Activated CD4-positive, alpha-beta memory T cell treated with anti-CD3 and anti-CD28 coated beads for 36 hours (primary cell): ENCODE data around the gene POU2AF3. TPM values are rescaled to one million over a fixed set of nuclear protein-coding genes. Genes with fewer than 3 reads are reported as not detected.
"Not testable (repeated sequence)": the region's sequence is repeated elsewhere in the genome, so short reads cannot be mapped to it uniquely, and the experiment has no call there.

Experiments
- CTCF ChIA-PET: fragments of 350-600 bp; sonication (Branson Sonifier 250); formaldehyde crosslinking; loops from one replicate; lab custom pipeline; 2021; ENCODE audit warnings: antibody characterized with exemption, inconsistent platforms; lab: Charles Lee
- POLR2A ChIA-PET: fragments of 350-600 bp; sonication (Branson Sonifier 250); formaldehyde crosslinking; loops from one replicate; lab custom pipeline; 2021; ENCODE audit warnings: antibody characterized with exemption; lab: Charles Lee
- DNase-seq: peaks from one replicate; pipeline ENCODE4 v3.0.0-alpha.2; 2020
- H3K27ac Mint-ChIP-seq: one replicate; pipeline ENCODE4 v1.8.0; 2021; ENCODE audit warnings: mixed read lengths
- H3K27me3 Mint-ChIP-seq: one replicate; pipeline ENCODE4 v1.8.0; 2021; ENCODE audit warnings: mixed read lengths
- H3K36me3 Mint-ChIP-seq: one replicate; pipeline ENCODE4 v1.8.0; 2021; ENCODE audit warnings: mixed read lengths
- H3K4me1 Mint-ChIP-seq: one replicate; pipeline ENCODE4 v1.8.0; 2021; ENCODE audit warnings: low read depth, mixed read lengths
- H3K4me3 Mint-ChIP-seq: one replicate; pipeline ENCODE4 v1.8.0; 2021; ENCODE audit warnings: mild to moderate bottlenecking, mixed read lengths
- H3K9me3 Mint-ChIP-seq: one replicate; pipeline ENCODE4 v1.8.0; 2021; ENCODE audit warnings: mixed read lengths
- intact Hi-C: fragments of 100-400 bp; cut with micrococcal nuclease; formaldehyde crosslinking; loops from one replicate; pipeline ENCODE4 v1.15.1; 2023
- total RNA-seq, 2 experiments: library from RNA; stranded (reverse); gene quantifications; one replicate each; pipeline ENCODE4 v1.2.3, GENCODE V29; 2021

Gene POU2AF3
- total RNA-seq, 2 experiments from 2014 or later: not detected

DNA sequence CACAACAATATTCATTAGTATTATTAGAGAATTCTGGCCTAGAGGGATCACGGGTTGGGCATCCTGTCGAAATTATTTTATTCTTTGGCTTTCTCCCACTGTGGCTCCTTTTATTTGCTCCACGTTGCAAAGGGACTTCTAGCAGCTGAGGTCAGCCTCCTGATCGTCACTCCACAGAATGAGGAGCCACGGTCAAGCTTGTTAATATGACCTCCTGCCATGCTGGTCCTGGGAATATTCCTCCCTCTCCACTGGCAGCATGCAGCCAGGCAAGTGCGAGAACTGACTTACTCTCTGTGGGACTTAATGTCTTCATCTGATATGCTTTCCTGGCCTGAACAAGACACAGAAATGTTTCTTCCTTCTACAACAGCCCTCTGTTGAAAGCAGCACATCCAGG, 20.9 kb downstream of the POU2AF3 start:
- no peaks in the 10 kb centered on the region for H3K9me3 Mint-ChIP-seq
- DNase-seq: no peak

DNA sequence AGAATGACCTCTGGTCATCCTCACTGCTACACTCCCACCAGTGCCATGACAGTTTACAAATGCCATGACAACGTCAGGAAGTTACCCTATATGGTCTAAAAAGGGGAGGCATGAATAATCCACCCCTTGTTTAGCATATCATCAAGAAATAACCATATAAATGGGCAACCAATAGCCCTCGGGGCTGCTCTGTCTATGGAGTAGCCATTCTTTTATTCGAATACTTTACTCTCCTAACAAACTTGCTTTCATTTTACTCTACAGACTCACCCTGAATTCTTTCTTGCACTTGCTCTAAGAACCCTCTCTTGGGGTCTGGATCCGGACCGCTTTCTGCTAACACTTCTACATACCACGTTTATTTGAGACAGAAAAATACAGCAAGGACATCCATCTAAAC, 21.9 kb downstream of the POU2AF3 start:
- H3K4me1 Mint-ChIP-seq, H3K27ac Mint-ChIP-seq, H3K9me3 Mint-ChIP-seq, H3K36me3 Mint-ChIP-seq, CTCF ChIA-PET, POLR2A ChIA-PET, DNase-seq, intact Hi-C loops, H3K4me3 Mint-ChIP-seq: not testable (repeated sequence)
- peaks cover 11% of the 10 kb centered on the region for H3K27me3 Mint-ChIP-seq

More for the DNA sequence above, 20.9 kb downstream of the POU2AF3 start:
- intact Hi-C loops: no loop called here
- ChIA-PET CTCF (interaction anchor here (0.9 kb wide), 1 partner anchor 37 kb away, joined by 3 read pairs; no protein-coding TSS in a partner anchor), POLR2A (no interaction called here)
- Mint-ChIP-seq H3K4me3 (no peak overlapping the region), H3K36me3 (no peaks in the 10 kb centered on the region), H3K27ac (no peak overlapping the region), H3K27me3 (peaks cover 14% of the 10 kb centered on the region), H3K4me1 (no peaks in the 10 kb centered on the region)

DNA sequence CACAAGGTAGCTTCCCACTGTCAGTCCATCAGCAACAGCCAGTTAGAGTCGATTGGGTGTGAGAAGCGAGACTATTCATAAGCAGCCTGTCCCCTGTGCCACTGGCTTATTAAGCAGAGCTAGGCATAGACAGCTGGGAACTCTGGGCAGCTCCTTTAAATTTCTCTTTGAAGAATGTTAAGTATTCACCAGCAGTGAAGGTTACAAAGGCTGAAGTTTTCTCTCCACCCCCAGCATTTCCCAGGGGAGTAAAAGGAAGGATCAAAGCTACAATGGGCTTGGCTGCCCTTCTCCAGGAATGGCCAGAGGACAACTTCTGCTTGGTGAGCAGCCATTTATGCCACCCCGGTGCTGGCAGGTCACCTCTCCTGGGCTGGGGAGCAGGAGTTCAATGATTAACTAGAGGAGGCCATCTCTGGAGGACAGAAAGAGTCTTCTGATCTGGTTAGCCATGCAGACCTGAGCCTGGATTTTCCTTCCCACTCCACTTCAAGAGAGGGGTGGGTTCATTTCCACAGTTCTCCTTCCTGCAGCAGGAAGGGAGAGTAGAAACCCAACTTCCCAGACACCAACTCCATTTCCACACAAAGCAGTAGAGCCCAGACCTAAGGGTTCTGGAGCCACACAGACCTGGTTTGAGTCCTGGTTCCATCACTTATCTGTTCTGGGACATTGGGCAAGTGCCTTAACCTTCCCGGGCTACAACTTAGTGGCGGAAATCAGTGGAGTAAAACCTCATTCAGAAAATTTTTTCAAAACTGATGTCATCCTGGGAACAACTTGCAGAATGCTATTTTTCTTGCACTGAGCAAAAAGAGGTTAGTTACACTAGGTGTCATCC, 22.6 kb downstream of the POU2AF3 start:
- Mint-ChIP-seq H3K27ac (no peak overlapping the region), H3K9me3 (no peaks in the 10 kb centered on the region), H3K4me1 (no peaks in the 10 kb centered on the region), H3K27me3 (peaks cover 7% of the 10 kb centered on the region), H3K4me3 (no peak overlapping the region), H3K36me3 (no peaks in the 10 kb centered on the region)
- intact Hi-C loops: no loop called here
- no peak for DNase-seq
- CTCF ChIA-PET: no interaction called here
- POLR2A ChIA-PET: no interaction called here

DNA sequence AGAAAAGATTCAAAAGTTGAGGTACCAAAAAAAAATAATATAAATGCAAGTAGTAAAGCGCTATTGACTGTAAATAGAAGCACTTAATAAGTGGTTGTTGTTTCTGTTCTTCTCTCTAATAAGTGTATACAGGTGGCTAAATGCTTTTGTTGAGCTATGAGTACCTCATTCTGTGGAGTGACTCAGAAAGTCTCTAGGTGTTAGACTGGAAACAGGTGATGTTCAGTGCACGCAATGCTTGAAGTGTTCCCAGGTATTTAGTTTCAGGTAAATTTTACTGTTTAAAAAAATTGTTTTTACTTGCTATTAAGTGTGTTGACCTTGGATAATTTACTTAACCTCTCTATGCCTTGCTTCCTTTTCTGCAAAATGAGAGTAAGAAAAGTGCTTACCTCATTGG, 24.2 kb downstream of the POU2AF3 start:
- Mint-ChIP-seq H3K27ac (no peak overlapping the region), H3K4me1 (no peaks in the 10 kb centered on the region), H3K36me3 (no peaks in the 10 kb centered on the region), H3K9me3 (no peaks in the 10 kb centered on the region), H3K27me3 (peaks cover 7% of the 10 kb centered on the region), H3K4me3 (no peak overlapping the region)
- ChIA-PET POLR2A (no interaction called here), CTCF (interaction anchor here (1.8 kb wide), 1 partner anchor 124 kb away, joined by 5 read pairs; no protein-coding TSS in a partner anchor)
- intact Hi-C loops: no loop called here
- DNase-seq: no peak

DNA sequence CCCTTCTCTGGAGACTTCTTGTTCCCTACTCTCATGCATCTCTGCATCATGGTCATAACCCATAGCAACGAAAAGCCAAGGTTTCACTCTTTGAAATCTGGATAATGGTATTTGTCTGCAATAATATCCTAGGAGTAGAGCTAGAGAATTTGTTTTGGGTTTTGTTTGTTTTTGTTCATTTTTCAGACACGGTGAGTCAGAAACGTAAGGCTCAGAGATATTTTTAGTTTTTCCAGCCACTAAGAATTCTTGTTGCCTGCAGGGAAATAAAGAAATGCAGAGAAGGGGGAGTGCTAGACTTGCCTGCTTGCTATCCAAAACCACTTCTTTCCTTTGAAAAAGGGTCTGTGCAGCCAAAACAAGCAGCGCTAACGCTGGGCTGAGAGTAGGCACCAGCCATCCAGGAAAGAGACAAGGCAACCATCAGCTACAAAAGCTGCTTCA, 26.0 kb downstream of the POU2AF3 start:
- Mint-ChIP-seq H3K27me3 (peaks cover 7% of the 10 kb centered on the region), H3K36me3 (no peaks in the 10 kb centered on the region), H3K4me1 (no peaks in the 10 kb centered on the region), H3K27ac (no peak overlapping the region), H3K9me3 (no peaks in the 10 kb centered on the region), H3K4me3 (no peak overlapping the region)
- no peak for DNase-seq
- POLR2A ChIA-PET: no interaction called here
- CTCF ChIA-PET: interaction anchor here (1.8 kb wide), 1 partner anchor 122 kb away, joined by 5 read pairs; no protein-coding TSS in a partner anchor
- intact Hi-C loops: no loop called here

DNA sequence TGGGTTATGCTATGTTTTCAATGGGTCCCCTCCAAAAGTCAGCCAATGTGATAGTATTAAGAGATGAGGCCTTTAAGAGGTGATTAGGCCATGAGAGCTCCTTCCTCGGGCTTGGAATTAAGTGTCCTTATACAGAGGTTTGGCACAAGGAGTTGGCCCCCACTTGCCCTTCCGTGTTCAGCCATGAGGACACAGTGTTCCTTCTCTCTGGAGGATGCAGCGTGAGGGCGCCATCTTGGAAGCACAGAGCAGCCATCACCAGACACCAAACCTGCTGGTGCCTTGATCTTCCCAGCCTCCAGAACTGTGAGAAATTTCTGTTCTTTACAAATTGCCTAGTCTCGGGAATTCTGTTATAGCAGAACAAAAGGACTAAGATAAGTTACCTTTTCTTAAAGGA, 26.9 kb downstream of the POU2AF3 start:
- Mint-ChIP-seq H3K27me3 (peaks cover 7% of the 10 kb centered on the region), H3K27ac (no peak overlapping the region), H3K4me1 (no peaks in the 10 kb centered on the region), H3K4me3 (no peak overlapping the region), H3K9me3 (no peaks in the 10 kb centered on the region), H3K36me3 (no peaks in the 10 kb centered on the region)
- intact Hi-C loops: no loop called here
- ChIA-PET CTCF (no interaction called here), POLR2A (no interaction called here)
- DNase-seq: no peak

DNA sequence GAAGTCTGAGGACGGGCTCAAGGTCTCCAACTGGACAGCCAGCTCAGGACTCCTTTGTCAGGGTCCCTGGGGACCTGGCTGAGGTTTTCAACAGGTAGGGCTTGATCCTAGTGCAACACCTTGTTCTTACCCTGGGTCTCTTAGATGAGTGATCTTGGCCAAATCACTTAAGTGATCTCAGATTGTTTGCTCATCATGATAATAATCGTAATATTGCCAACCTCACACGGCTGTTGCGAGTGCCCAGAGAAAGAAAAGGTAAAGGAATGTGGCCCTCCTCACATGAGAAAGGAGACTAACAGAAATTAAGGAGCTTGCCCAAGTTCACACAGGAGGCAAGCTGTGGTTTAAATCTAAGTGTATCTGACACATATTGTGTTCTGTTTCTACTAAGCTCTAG, 28.5 kb downstream of the POU2AF3 start:
- Mint-ChIP-seq H3K27me3 (peaks cover 3% of the 10 kb centered on the region), H3K4me3 (no peak overlapping the region), H3K9me3 (no peaks in the 10 kb centered on the region), H3K27ac (no peak overlapping the region), H3K4me1 (no peaks in the 10 kb centered on the region), H3K36me3 (no peaks in the 10 kb centered on the region)
- intact Hi-C loops: no loop called here
- CTCF ChIA-PET: no interaction called here
- no peak for DNase-seq
- POLR2A ChIA-PET: no interaction called here

DNA sequence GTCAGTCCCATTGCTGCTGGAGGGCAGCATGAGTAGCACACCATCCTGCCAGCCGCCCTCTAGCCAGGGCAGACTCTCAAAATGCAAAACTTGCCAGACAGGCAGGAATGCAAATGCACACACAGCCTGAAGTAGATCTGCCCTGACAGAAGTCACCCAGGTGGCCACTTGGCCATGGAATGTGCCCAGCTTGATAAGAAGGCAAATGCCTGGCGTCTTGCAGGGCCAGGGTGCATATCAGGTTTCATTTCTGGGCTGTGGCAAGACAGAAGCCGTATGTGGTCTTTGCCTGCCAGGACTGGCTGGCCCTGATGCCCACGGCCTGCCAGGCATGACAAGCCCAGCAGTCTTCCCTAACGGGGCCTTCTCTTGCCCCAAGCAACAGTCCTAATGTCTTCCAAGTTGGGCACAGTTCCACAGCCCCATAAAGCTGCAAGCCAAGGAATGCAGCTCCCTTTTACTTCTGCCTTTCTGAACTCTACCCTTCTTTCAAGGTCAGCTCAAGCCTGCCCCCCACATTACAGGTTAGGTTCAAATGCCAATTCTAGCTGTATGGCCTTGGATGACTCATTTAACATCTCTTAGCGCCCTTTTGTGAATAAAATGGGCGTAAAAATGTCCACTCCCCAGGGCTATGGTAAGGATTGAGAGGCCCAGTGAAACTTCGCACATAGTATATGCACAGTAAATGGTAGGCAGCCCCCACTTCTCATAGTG, 29.7 kb downstream of the POU2AF3 start:
- CTCF ChIA-PET: no interaction called here
- intact Hi-C loops: no loop called here
- no peak for DNase-seq
- no peak overlapping the region for H3K4me3 Mint-ChIP-seq
- H3K27ac Mint-ChIP-seq: no peak overlapping the region
- POLR2A ChIA-PET: no interaction called here
- H3K4me1 Mint-ChIP-seq: no peaks in the 10 kb centered on the region
- H3K27me3 Mint-ChIP-seq: peaks cover 1% of the 10 kb centered on the region
- H3K36me3 Mint-ChIP-seq: no peaks in the 10 kb centered on the region
- H3K9me3 Mint-ChIP-seq: no peaks in the 10 kb centered on the region

DNA sequence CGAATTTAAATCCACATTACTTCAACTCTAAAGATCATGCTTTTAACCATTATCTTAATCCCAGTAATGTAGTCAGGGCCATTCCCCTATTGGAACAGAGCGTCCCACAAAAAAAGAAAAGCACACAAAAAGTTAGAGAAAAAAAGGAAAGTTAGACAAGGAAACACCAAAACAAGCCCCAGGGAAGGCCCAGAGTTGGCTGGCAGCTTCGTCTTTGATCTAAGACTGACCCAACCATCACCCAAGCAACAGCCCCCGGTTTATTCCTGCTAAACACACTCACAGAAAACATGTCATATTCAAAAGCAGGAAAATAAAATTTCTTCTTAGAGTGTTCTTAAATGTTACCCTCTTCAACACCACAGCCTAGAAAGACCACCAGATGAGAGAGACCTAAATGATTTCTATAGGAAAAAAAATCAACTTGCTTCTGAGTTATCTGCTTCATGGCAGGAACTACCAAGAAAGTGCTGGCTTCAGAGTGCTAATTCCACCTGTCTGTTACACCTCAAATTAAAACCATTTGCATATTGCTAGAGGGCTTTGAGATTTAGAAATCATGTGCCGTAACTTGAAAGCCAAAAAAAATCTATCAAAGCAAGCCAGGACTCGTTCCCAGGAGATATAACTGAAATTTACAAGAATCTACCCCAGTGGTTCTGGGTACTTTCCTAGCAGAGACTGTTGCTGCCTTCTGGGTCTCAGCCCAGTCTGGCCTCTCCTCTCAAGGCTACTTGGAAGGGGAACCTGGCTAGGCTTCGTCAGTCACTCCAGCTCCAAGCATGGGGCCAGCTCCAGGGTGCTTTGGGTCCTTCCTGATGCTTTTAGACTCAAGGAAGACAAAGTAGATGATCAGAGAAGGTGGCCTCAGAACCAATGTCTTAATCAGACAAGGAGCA, 31.2 kb downstream of the POU2AF3 start:
- POLR2A ChIA-PET: no interaction called here
- CTCF ChIA-PET: no interaction called here
- Mint-ChIP-seq H3K36me3 (no peaks in the 10 kb centered on the region), H3K4me3 (no peak overlapping the region), H3K9me3 (no peaks in the 10 kb centered on the region), H3K4me1 (no peaks in the 10 kb centered on the region), H3K27me3 (no peaks in the 10 kb centered on the region), H3K27ac (no peak overlapping the region)
- no peak for DNase-seq
- intact Hi-C loops: no loop called here

DNA sequence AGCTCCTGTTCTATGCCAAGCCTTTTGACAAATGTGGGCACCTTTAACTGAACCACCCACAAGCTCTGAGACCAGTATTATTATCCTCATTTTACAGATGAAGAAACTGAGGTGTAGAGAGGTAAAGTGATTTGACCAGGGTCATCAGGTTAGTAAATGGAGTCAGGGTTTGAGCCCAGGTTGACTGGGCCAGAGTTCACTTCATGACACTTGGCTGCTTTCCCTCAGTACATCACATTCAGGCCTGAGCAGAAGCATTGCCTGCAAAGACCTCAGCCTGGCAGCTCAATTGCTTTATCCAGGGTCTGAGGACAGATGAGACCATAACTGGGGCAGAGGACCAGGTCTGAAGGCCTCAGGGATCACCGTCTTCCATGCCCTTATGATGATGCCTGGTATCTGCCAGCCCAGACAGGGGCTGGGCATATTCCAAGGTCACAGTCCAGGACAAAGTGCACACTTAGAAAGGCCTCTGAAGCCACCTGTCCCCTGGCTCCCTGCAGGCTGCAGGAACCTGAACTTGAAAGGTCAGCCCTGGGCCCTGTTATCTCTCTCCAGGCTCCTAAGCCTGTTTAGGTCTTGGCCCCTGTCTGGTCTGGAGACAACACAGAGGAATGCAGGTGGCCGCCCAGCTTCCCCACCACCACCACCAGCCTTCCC, 32.0 kb downstream of the POU2AF3 start:
- POLR2A ChIA-PET: no interaction called here
- CTCF ChIA-PET: no interaction called here

DNA sequence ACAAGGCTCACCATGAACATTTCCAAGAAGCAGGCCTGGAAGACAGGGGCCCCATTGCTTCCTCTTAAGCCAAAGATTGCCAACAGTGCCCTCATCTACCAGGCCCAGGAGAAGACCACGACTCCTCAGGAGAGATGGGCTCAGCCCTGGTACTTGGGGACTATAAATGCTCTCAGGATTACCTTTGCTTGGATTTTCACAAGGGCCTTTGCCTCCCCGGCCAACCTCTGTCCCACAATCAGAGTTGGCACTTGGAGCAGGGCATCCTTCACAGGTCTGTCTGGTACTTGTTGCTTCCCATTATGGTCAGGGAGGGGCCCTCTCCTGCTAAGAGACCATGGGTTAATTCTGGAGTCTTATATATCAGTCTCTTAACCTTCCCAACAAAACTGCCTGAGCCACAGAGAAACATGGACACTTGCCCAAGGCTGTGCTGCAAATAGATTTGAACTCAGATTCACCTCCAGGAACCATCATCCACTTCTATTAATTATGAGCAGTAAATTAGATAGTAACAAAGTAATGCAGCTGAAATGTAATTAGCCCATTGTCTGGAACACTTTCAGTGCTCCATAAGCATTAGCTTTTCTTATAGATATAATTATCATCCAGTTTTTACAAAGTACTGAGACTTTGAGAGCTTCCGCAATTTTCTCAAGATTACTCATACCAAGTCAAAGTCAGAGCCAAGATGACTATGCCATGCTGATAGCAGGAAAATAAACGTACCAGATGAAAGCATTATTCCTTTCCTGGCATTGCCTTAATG, 33.5 kb downstream of the POU2AF3 start:
- DNase-seq: no peak
- no peak overlapping the region for H3K27ac Mint-ChIP-seq
- H3K4me1 Mint-ChIP-seq: no peaks in the 10 kb centered on the region
- POLR2A ChIA-PET: no interaction called here
- H3K4me3 Mint-ChIP-seq: no peak overlapping the region
- CTCF ChIA-PET: interaction anchor here (0.8 kb wide), 1 partner anchor 91 kb away, joined by 3 read pairs; no protein-coding TSS in a partner anchor
- intact Hi-C loops: no loop called here
- no peaks in the 10 kb centered on the region for H3K27me3 Mint-ChIP-seq
- no peaks in the 10 kb centered on the region for H3K9me3 Mint-ChIP-seq
- no peaks in the 10 kb centered on the region for H3K36me3 Mint-ChIP-seq

More for the DNA sequence above, 32.0 kb downstream of the POU2AF3 start:
- Mint-ChIP-seq H3K27me3 (no peaks in the 10 kb centered on the region), H3K4me3 (no peak overlapping the region), H3K4me1 (no peaks in the 10 kb centered on the region), H3K9me3 (no peaks in the 10 kb centered on the region), H3K36me3 (no peaks in the 10 kb centered on the region), H3K27ac (no peak overlapping the region)
- intact Hi-C loops: no loop called here
- no peak for DNase-seq
